GM21717 (cell line): ENCODE measurements around the gene TMEM30A.

ENCODE experiments used
- ATAC-seq: cut with Tn5 transposase; IDR thresholded peaks from one replicate; pipeline ENCODE4 v1.9.1; 2021; ENCODE audit warnings: mild to moderate bottlenecking, moderate library complexity; ENCODE audit not compliant: unreplicated experiment

TMEM30A gene

DNA sequence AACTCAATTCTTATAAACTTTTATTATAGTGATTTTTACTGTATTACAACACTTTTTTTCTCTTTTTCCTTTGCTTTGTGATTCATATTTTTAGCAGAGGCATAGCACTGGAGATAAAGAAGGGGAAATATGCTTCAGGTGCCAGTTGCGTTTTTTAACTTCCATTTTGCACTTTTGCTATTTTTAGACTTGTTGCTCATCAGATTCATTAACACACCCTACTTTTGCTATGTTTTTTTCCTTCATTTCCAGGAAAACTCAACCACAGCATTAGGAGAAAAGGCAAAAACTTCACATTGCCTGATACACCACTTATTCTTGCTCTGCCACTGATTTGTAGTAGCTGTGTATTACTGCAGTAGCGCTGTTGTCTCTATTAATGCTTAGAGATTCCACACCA lies 8.0 kb upstream of the TMEM30A start:
- no peak for ATAC-seq

DNA sequence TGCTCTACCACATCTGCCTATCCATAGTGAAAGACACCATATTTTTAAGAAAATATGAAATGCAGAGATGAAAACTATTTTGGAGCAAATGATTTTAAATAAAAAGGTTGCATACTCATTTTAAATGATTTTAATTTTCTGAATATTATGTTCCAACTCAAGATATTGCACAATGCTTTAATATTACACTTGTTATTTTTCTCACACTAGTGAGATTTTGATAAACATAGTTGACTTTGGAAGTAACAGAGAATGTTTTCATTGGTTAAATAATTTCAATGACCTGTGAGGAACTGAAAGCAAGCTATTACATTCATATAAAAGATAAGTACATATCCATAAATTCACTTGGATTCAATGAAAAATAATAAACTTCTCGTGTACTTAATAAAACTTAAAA lies 7.2 kb upstream of the TMEM30A start:
- ATAC-seq: no peak

DNA sequence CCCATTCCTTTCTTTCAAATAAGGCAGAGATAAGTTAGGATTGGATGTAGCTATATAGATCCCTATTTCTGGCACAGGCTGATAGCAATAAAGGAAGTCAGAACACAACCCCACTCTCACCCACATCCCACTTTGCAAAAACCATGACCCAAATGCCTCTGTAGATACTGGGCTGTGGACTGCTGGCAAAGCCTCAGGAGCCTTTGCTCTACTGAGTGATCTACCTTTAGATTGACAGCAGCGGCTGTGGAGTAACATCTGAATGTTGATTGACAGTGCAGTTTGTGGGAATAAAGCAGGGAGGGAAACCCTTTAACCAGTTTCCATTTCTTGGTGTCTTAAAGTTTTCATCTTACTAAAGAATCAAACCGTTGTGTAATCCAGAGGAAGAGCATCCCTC lies 6.7 kb upstream of the TMEM30A start:
- no peak for ATAC-seq

DNA sequence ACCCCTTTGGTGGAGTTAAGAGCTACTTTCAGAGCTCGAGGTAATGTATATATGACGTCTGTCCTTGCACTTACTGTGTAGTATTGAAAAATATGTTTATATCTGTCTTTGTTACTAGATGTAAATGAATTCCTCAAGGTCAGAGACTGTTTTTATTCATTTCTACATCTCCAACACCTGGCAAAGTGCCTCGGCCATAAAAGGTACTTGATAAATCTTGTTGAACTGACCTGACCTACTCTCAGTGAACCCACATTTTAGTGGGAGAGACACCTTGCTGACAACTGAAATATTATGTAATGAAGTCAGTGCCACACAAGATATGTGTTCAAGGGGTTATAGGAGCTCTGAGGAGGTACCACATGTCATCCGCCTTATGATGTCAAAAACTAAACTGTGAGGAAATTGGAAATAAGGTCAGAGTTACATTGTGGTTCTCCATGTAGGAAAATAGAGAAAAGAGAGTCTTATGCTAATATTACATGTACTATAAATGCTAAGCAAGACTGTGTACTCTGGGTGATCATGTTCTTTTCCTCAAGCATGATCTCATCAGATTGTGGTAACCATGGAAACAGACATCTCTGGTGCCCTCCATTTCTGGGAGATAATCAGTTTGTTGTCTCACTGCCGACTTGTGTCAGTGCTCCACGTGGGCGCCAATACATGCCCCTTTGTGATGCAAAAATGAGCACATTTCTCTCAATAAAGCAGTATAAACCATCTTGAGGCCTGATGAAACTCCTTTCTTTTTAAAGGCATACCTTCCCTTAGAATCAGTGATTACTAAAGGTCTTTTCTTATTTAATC lies 5.7 kb upstream of the TMEM30A start:
- ATAC-seq: no peak

DNA sequence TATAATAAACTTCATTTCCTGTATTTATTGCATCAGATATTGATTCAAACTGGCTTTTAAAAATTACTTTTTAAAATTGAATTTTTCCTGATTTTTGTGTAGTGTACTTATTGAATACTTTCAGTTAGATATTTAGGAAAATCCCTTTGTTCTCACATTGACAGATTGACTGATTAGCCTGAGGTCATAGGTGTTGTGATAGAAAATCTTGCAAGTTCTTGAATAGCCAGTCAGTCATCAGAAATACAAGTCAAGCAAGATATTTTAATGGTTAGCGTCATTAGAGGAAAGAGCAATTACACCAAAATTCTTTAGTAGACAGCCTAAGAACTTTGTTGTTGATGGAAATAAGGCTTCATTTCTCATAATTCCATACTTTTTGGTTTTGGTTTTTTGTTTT lies 3.4 kb upstream of the TMEM30A start:
- no peak for ATAC-seq

DNA sequence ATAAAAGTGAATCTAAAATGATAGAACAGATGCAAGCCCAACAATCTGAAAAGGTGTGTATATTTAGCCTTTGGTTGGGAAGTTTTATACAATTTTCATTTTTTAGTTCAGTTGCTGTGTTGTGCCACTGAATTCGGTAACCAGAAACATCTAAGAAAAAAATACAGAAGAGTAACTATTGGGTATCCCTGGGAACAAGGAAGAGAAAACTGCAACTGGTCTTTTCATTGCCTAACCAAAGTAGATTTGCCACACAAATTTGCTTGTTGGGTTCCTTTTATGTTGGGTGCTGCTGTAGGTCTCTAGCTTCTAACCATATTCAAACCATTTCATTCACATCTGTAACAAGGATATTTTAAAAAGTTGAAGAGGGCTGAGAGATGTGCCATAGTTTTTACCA lies 2.8 kb upstream of the TMEM30A start:
- ATAC-seq: no peak

DNA sequence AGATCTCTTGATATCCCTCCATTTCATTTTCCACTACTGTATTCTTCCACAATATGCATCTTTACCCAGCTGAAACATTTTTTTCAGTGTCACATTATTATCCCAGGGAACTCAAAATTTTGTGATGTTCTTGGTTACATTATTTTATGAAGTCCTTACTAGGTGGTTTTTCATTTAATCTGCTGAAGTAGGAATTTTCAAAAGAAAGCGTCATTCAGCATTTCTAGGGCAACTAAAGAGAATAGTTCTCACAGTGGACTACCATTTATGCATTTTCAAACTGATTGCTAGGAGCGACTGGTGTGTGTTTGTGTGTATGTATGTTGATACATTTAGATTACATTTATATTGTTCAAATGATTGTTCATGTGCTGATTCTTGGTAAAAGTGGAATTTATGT lies 2.4 kb upstream of the TMEM30A start:
- ATAC-seq: no peak

DNA sequence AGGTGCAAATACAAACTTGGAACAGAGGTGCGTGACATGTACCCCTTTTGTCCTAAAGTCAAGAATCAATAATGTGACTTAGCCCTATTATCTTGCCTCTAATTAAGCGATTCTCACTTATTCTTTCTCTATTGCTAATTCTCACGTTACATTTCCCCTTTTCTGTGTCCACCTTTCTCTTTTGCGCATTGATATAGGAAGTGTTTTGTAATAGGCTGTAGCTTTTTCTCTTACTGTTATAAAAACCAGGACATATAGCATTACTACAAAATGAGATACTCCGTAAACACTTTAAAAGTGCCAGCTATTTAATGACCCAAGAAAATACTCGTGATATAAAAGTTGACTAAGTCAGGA lies 669 bp upstream of the TMEM30A start:
- ATAC-seq: no peak

DNA sequence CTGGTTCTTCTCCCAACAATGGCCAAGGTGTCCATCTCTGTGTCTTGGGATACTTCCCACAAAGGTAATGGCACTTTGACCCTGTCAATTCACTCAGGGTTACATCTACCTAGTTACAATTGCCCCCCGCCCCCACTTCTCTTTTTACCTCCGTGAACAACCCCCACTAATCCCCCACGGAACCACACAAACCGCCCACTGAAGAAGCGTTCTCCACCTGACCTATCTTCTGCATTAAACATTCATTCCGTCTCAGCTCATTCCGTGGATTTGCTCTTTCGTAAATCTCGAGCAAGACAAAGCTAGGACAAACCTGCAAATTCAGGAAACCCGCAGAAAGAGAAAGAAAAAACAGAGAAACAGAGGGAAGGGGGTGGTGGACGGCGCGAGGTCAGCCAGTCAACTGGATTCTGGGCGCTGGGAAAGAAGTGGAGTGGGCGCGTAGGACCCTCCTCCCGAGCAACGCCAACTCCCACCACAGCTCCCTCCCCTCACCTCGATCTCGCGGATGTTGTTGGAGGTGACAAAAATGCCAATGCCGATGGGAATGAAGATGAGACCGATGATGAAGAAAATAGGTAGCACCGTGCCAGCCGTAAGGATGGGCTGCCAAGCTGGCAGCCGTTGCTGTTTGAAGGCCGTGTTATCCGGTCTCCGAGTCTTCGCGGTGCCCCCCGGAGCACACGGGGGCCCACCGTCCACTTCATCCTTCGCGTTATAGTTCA lies 523 bp downstream of the TMEM30A start:
- peak; percentile 22 for ATAC-seq

DNA sequence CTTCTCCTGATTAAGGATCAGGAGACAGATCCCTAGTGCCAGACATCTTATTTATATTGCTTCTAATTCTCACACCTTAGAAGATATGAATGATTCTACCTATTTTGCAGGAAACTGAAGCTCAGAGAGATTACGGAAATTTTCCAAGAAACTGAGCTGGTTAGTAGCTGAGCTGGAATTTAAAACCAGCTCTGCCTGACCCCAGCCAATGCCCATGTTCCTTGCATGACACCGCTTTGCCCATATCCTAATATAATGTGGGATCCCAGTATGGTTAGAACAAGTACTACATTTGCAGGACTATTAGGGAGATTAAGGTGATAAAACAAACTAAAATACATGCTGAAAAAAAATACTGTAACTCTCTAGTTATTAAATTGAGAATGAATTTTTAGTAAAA lies 1.9 kb downstream of the TMEM30A start:
- ATAC-seq: no peak

DNA sequence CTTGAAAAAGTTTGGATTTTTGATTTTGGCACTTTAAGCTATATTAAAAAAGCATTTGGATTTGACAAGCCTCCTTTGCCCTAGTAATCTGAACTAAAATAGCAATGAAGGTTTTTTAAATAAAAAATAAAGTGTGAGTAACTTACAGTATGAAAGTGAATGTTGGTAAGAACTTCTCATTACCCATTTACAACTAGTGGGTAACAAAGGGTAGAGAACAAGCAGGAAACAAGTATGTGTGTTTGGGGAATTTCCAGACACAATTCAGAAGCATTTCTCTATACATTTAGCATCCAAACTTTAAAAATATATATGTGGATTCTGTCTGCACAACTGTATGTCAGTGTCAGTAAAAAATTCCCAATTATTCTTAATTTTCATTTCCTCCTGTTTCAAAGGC lies 2.9 kb downstream of the TMEM30A start:
- no peak for ATAC-seq

DNA sequence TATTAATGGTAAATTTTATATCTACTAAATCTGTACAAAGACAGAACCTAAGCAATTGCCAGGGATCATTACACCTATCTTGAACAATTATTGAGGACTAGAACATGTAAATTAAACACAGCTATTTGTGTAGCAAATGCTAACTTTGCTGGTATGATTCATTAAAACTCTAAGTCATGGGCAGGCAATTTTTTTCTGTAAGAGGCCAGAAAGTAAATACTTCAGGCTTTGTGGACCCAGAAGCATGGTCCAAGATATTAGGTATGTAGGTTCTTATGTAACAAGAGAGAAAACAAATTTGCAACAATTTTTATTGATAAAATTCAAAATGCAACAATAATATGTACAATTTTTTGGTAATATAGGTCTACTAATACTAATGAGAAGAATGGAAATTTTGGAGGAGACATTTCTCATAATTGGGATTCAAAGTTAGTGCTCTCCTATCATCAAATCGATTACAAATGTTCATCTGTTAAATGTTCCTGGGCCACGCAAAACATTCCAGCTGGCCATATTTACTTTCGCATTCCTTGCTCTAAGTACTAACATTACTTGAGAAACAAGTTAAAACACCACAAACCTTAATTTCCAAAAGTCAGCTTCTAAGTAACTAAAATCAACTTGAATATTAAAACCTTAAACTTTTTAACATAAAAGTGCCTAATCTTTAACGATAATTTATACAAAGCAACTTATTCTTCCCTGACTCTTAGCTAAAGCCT lies 4.3 kb downstream of the TMEM30A start:
- no peak for ATAC-seq

DNA sequence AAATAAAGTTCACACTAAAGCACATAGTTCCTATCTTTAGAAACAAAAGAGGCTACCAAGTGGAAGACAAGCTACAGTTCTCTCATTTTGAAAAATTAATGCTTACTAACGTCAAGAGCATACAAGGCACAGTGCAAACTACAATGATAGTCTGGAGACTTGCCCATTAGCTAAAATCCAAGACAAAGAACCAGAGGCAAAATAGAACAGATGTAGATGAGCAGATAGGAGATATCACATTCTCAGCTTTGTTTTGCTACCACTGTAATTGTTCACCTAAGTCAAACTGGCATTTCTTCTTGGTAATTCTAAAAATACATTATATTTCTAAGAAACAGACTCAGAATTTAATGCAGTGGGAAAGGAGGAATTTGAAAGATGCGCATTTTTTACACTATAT lies 5.2 kb downstream of the TMEM30A start:
- ATAC-seq: no peak

DNA sequence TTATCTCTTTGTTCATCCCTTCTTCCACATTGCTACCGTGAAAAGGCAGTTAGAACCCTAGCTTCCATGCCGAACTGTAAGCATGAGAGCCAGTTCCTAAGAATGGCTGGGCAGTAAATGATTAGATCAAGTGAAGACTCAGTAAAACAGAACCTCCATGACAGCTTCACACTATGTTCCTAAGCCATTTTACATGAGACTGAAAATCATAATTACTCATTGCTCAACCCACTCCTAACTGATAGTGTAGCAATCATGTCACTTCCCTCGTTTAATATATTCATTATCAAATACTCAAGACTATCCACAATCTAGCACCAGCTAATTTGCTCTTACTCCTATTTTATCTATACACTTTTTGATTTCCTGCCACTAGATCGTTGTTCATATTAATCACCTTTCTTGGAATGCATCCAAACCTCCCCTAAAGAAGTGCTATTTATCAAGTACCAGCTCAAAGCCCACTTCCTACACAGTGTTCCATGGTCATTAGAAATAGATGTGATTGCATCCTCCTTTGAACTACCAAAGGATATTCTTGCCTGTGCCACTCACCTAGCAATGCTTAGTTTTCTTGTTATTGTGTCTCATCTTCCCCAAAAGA lies 6.0 kb downstream of the TMEM30A start:
- no peak for ATAC-seq

DNA sequence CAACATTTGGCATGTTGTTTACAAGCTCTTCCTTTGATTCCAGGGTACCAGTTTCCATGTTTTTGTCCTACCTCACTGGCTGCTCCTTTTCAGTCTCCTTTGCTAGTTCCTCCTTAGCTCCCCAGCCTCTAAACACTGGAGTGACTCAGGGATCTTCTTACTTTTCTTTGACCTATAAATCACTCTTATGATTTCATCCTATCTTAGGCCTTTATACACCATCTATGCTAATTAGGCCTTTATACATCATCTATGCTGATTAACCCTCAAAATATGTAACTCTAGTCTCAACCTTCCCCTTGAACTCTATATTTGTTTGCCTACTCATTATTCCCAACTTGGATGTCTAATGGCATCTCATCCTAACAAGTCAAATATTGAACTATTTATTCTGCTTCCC lies 9.5 kb downstream of the TMEM30A start:
- ATAC-seq: no peak

DNA sequence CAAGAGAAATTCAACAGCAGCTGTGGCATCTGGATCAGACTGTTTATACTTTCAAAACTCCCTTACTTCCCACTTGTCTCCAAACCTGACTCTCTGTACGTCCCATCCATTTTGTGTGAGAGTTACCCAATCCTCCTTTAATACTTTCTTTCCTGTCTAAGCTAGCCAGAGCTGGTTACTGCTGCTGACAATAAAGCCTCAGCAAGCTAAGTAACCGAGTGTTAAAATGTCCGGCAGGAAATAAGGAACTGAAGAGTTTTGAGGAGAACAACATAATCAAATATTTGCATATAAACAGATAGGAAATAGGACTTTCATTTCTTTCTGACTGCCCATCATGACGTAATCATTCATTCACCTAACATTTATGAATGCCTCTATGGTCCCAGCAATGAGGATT lies 11.6 kb downstream of the TMEM30A start:
- no peak for ATAC-seq

DNA sequence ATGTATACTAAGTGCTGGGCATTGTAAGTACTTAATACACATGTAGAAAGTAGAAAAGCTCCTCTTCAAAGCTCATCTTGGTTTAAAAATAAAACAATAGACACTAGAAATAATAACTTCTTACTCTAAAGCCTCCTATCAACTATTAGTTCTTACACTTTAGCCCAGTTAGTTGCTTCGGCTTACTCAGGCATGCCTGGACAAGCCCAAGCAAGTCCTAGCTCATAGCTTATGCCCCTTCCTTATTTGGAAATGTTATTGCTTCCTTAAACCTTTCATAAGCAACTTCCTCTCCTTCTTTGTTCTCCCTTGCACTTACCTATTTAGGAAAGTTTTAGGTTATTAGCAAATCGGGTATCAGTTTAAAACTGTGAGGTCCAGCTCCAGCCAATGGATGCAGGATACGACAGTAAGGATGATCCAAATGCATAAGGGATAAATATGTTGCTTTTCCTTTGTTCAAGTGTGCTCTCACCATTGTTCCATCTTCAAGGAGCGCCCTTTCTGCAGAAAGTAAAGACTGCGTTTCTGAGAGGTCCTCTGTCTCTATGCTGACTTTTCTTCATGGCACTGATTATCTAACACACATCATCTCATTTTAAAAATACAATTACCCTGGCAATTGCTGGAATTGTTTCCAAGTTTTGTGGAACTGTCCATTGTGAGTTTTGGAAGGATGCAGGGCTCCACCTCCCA lies 12.3 kb downstream of the TMEM30A start:
- ATAC-seq: no peak

DNA sequence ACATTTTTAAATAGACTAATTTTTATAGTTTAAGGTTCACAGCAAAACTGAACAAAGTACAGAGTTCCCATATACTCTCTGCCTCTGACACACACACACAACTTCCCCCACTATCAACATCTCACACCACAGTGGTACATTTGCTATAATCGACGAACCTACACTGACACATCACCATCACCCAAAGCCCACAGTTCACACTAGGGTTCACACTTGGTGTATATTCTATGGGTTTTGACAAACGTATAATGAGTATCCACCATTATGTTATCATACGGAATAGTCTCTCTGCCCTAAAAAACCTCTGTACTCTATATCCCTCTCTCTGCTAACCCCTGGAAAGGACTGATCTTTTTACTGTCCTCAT lies 15.6 kb downstream of the TMEM30A start:
- no peak for ATAC-seq

DNA sequence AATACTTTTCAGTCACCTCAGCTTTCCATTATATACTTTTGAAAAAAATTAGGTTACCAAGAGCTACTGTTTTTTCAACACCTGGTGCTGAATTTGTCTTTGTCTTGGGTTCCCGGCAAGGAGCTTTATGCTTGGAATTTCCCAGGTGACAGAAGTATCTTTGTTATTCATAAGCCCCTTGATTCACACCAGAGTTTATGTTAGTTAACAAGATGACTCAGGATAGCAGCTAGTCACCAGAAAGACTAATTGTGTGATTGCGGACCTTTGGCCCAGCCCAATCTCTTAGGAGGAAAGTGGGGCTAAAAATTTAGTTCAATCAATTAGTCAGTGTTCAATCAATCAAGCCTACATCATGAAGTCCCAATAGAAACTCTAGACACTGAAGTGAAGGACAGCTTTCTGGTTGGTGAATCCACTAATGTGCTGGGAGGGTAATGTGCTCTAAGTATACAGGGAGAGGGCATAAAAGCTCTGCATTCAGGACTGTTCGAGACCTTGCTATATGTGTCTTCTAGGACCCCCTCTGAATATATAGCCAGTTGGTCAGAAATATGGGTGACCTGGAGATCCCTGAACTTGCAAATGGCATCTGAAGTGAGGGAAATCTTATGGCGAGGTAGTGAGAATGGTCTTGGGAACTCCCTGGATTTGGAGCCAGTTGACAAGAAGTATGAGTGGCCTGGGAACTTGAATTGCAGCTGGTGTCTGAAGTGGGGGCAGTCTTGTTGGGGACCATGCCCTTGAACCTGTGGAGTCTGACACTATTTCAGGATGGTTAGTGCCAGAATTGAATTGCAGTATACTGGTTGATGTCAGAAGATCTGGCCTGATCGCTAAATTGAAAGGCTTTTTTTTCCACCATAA lies 16.2 kb downstream of the TMEM30A start:
- peak; percentile 40 for ATAC-seq

DNA sequence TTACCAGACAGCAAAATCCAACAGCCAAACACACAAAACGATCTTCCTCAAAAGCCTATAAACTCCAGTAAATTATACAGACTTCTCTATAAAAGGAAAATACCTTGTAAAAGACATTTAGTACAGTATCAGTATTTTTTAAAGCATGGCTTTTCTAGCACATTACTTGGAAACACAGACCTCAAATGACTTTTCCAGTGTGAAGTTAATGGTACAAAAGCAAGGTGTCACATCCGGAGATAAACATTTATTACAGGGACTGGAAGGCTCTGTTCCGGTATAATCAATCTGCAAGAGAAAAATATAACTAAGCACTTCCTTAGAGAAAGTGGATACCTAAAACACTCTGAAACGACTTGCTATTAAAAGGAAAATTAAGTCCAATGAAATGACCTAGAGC lies 17.1 kb downstream of the TMEM30A start:
- ATAC-seq: no peak
